AG09319 (cell line): ENCODE data around the gene CRYBB2.
"Not testable (repeated sequence)": the region's sequence is repeated elsewhere in the genome, so short reads cannot be mapped to it uniquely, and the experiment has no call there.

Source experiments
- DNase-seq: peaks from one replicate; pipeline ENCODE4 v3.0.0-alpha.2; 2010; ENCODE audit warnings: low read depth; ENCODE audit errors: extremely low read depth
- TF ChIP-seq, protein P1 (sequence below): IDR thresholded peaks from 2 replicates; pipeline ENCODE4 v1.5.1; 2011; ENCODE audit warnings: low read depth, mild to moderate bottlenecking, inconsistent platforms, low read length, moderate library complexity

The CRYBB2 gene

DNA sequence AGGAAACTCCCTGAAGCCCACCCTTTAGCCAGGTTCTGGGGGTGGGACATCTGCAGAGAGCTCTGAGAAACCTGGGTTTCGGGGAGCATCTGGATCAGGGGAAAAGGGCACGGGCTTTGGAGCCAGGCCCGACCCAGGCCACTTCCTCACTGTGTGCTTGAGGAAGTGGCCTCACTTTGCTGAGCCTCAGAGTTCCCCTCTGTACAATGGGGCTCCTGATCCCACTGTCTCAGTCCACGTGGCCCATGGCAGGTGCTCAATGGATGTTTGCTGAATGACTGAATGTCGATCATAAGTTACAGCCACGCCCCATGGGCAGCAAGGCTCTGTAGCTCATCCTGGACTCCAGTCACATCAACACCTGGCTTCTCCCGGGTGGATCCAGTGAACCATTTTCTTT, 18.5 kb upstream of the CRYBB2 start:
- TF ChIP-seq, protein P1, sequence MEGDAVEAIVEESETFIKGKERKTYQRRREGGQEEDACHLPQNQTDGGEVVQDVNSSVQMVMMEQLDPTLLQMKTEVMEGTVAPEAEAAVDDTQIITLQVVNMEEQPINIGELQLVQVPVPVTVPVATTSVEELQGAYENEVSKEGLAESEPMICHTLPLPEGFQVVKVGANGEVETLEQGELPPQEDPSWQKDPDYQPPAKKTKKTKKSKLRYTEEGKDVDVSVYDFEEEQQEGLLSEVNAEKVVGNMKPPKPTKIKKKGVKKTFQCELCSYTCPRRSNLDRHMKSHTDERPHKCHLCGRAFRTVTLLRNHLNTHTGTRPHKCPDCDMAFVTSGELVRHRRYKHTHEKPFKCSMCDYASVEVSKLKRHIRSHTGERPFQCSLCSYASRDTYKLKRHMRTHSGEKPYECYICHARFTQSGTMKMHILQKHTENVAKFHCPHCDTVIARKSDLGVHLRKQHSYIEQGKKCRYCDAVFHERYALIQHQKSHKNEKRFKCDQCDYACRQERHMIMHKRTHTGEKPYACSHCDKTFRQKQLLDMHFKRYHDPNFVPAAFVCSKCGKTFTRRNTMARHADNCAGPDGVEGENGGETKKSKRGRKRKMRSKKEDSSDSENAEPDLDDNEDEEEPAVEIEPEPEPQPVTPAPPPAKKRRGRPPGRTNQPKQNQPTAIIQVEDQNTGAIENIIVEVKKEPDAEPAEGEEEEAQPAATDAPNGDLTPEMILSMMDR = no peak
- no peak for DNase-seq

- no peak for DNase-seq
- TF ChIP-seq, protein P1 = no peak
These were observed 17.7 kb upstream of the CRYBB2 start for GRCh38 chr22:25201557-25202273.

GRCh38 chr22:25202290-25202921, 17.0 kb upstream of the CRYBB2 start:
- peak; percentile 7 for DNase-seq
- TF ChIP-seq, protein P1 = peak; percentile 92

- DNase-seq = no peak
- TF ChIP-seq, protein P1 = no peak
These were observed 16.4 kb upstream of the CRYBB2 start for GRCh38 chr22:25203082-25203481.

DNA sequence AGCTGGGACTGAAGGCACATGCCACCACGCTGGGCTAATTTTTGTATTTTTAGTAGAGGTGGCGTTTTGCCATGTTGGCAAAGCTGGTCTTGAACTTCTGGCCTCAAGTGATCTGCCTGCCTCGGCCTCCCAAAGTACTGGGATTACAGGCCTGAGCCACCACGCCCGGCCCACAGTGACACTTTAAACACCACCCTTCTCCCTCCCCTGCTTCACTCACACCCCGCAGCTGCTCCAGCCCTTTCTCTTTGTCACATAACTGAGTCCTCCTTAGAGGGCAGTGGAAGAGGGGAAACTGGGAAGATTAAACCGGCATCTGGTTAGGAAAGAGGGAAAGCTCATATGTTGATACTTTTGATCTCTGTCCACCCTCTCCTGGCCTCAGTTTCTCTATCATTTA, 14.9 kb upstream of the CRYBB2 start:
- not testable (repeated sequence) for DNase-seq

DNA sequence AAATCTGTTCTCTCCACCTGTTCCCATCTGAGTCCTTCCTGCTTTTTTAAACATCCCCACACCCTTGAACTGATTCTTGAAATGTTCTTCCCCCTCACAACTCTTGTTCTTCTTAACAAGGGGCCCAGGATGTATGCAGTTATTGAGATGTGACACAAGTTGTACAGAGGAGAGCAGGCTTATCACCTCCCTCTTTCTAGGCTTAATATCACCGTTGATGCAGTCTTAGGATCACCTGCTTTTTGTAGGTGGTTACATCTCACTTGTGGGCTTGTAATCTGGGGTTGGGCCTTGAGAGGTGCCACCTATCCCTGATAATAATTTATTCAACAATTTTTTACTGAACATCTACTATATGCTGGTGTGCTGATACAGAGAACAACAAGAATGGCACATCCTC, 13.6 kb upstream of the CRYBB2 start:
- DNase-seq = no peak
- TF ChIP-seq, protein P1 = no peak

DNA sequence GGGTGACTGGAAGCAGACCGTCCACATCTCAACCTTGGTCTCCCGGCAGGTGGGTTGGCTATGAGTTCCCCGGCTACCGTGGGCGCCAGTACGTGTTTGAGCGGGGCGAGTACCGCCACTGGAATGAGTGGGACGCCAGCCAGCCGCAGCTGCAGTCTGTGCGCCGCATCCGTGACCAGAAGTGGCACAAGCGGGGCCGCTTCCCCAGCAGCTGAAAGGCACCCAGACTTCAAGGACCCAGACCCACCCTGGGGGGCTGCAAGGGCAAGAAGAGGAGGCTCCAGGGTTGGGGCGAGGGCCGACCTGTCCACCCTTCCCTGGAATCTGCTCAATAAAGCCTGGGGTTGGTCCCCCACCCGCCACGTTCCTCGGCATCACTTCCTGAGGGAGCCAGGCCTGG, 12.4 kb upstream of the CRYBB2 start:
- TF ChIP-seq, protein P1 = no peak
- DNase-seq = no peak
